Measurements from ENCODE around the gene INO80.
"Not testable (repeated sequence)": the region's sequence is repeated elsewhere in the genome, so short reads cannot be mapped to it uniquely, and the experiment has no call there.

The INO80 gene

DNA sequence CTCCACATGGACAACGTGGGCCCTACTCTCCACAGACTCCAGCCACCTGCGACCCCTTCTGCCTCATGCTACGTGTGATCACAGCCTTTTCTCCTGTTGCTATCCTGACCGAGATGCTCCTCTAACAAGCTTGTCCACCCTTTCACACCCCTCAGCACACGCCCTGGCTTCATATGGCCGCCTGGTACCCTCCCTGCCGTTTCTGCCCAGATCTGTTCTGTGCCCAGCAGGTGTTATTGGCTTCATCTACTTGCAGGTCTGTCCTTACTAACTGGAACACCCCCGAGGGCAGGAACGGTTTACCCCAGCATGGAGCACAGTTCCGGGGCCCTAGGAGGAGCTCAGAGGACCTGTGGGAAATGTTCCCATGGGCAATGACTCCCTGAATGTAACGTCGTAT lies 152.9 kb downstream of the INO80 start:
- Histone ChIP-seq H3K9me3 (ENCODE audit: control insufficient read depth, insufficient read depth, low read length) (no peaks in the 10 kb centered on the region), H3K9ac (ENCODE audit: low read depth, low read length) (no peak overlapping the region), H3K4me1 (ENCODE audit: insufficient read depth, low read length) (peaks cover 15% of the 10 kb centered on the region; the same call in 1 of the 2 replicates), H3K36me3 (ENCODE audit: insufficient read depth, low read length) (no peaks in the 10 kb centered on the region)

GRCh38 chr15:40962317-40962716 lies 153.8 kb downstream of the INO80 start:
- H3K9me3 ChIP-seq (ENCODE audit: control insufficient read depth, insufficient read depth, low read length); H3K36me3 ChIP-seq (ENCODE audit: insufficient read depth, low read length); H3K9ac ChIP-seq (ENCODE audit: low read depth, low read length): not testable (repeated sequence)
- H3K4me1 ChIP-seq (ENCODE audit: insufficient read depth, low read length): peaks cover 15% of the 10 kb centered on the region; the same call in 1 of the 2 replicates

DNA sequence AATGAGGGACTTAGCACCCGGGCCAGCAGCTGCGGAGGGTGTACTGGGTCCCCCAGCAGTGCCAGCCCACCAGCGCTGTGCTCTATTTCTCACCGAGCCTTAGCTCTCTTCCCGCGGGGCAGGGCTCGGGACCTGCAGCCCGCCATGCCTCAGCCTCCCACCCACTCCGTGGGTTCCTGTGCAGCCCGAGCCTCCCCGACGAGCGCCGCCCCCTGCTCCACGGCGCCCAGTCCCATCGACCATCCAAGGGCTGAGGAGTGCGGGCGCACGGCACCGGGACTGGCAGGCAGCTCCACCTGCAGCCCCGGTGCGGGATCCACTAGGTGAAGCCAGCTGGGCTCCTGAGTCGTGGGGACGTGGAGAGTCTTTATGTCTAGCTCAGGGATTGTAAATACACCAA lies 154.3 kb downstream of the INO80 start:
- peaks cover 15% of the 10 kb centered on the region; the same call in 1 of the 2 replicates for H3K4me1 ChIP-seq (ENCODE audit: insufficient read depth, low read length)
- H3K9ac ChIP-seq (ENCODE audit: low read depth, low read length); H3K9me3 ChIP-seq (ENCODE audit: control insufficient read depth, insufficient read depth, low read length); H3K36me3 ChIP-seq (ENCODE audit: insufficient read depth, low read length): not testable (repeated sequence)

DNA sequence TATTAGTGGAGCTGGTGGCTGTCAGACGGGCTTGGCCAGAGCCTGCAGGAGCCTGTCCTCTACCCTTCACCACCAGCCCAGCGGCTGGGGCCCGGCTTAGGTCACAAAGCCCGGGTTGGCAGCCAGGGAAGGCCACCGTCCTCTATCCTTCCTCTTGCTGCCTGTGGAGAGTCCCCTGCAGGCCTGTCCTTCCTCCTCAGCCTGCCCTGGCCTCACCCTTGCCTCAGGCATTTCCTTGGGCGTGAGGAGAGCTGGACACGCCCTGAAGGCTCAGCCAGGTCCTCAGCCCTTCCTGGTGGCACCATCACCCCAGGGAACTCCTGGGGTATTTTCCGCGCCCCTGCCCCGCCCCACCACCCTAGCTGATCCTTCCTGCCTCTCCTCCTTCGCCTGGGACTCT lies 155.2 kb downstream of the INO80 start:
- Histone ChIP-seq H3K9me3 (ENCODE audit: control insufficient read depth, insufficient read depth, low read length) (no peaks in the 10 kb centered on the region), H3K36me3 (ENCODE audit: insufficient read depth, low read length) (peaks cover under 1% of the 10 kb centered on the region; the same call in 1 of the 2 replicates), H3K4me1 (ENCODE audit: insufficient read depth, low read length) (peaks cover 15% of the 10 kb centered on the region; the same call in 1 of the 2 replicates), H3K9ac (ENCODE audit: low read depth, low read length) (no peak overlapping the region)

GRCh38 chr15:40960151-40960885 lies 155.8 kb downstream of the INO80 start:
- Histone ChIP-seq H3K9me3 (ENCODE audit: control insufficient read depth, insufficient read depth, low read length) (no peaks in the 10 kb centered on the region), H3K4me1 (ENCODE audit: insufficient read depth, low read length) (peaks cover 16% of the 10 kb centered on the region; the same call in 1 of the 2 replicates), H3K36me3 (ENCODE audit: insufficient read depth, low read length) (peaks cover 6% of the 10 kb centered on the region), H3K9ac (ENCODE audit: low read depth, low read length) (no peak overlapping the region)

DNA sequence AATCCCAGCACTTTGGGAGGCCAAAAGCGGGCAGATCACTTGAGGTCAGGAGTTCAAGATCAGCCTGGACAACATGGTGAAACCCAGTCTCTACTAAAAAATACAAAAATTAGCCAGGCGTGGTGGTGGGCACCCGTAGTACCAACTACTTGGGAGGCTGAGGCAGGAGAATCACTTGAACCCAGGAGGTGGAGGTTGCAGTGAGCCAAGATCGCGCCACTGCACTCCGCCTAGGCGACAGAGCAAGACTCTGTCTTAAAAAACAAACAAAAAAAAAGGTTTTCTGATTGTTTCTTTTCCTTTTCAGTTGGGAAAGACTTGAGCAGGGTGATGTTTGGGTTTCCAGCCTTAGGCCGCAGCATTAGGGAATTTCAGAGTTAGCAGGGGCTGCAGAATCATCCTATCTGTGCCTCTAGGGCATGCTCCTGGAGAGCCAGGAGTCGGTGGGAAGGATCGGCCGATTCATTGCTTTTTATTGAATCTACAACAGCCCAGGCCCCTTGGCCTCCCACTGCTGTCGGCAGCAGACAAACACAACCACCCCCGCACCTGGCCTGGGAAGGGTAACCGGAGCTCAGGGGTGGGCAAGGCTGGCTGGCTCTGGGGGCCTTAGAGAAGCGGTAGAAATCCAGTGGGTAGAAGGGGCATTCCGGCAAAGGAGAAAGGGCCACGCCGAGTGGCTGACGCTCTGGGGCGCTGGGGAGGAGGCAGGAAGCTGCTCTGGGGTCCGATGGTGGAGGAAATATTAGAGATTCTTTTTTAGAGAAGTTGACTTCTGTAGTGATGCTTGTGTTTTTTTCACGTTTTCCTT lies 156.5 kb downstream of the INO80 start:
- Histone ChIP-seq H3K36me3 (ENCODE audit: insufficient read depth, low read length) (peaks cover 12% of the 10 kb centered on the region), H3K4me1 (ENCODE audit: insufficient read depth, low read length) (peaks cover 23% of the 10 kb centered on the region; the same call in 1 of the 2 replicates), H3K9ac (ENCODE audit: low read depth, low read length) (no peak overlapping the region), H3K9me3 (ENCODE audit: control insufficient read depth, insufficient read depth, low read length) (no peaks in the 10 kb centered on the region)

DNA sequence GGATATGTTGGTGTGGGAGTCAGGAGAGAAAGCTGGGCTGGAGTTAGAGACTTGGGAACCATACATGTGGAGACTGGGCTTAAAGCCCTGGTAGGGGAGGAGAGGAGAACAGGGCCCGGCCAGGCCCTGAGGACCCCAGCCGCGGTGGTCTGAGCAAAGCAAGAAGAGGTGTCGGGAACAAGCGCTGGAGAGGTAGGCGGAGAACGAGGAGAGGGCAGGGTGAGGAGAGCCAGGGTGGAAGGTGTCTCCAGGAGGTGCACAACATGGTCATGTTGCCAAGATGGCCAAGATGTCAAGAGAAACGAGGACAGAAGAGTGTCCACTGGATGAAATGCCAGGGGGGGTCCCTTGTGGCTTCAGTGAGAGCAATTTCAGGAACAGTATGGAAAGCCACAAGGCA lies 157.4 kb downstream of the INO80 start:
- Histone ChIP-seq H3K4me1 (ENCODE audit: insufficient read depth, low read length) (peaks cover 23% of the 10 kb centered on the region; the same call in 1 of the 2 replicates), H3K9ac (ENCODE audit: low read depth, low read length) (no peak overlapping the region), H3K9me3 (ENCODE audit: control insufficient read depth, insufficient read depth, low read length) (no peaks in the 10 kb centered on the region), H3K36me3 (ENCODE audit: insufficient read depth, low read length) (peaks cover 12% of the 10 kb centered on the region)

- Histone ChIP-seq H3K9ac (ENCODE audit: low read depth, low read length) (no peak overlapping the region), H3K9me3 (ENCODE audit: control insufficient read depth, insufficient read depth, low read length) (no peaks in the 10 kb centered on the region), H3K36me3 (ENCODE audit: insufficient read depth, low read length) (peaks cover 12% of the 10 kb centered on the region), H3K4me1 (ENCODE audit: insufficient read depth, low read length) (peaks cover 23% of the 10 kb centered on the region; the same call in 1 of the 2 replicates)
Observed at GRCh38 chr15:40958146-40958545, 157.9 kb downstream of the INO80 start.

GRCh38 chr15:40957581-40958051 lies 158.5 kb downstream of the INO80 start:
- H3K9ac ChIP-seq (ENCODE audit: low read depth, low read length): no peak overlapping the region
- H3K9me3 ChIP-seq (ENCODE audit: control insufficient read depth, insufficient read depth, low read length): no peaks in the 10 kb centered on the region
- peaks cover 12% of the 10 kb centered on the region for H3K36me3 ChIP-seq (ENCODE audit: insufficient read depth, low read length)
- peaks cover 23% of the 10 kb centered on the region; the same call in 1 of the 2 replicates for H3K4me1 ChIP-seq (ENCODE audit: insufficient read depth, low read length)

DNA sequence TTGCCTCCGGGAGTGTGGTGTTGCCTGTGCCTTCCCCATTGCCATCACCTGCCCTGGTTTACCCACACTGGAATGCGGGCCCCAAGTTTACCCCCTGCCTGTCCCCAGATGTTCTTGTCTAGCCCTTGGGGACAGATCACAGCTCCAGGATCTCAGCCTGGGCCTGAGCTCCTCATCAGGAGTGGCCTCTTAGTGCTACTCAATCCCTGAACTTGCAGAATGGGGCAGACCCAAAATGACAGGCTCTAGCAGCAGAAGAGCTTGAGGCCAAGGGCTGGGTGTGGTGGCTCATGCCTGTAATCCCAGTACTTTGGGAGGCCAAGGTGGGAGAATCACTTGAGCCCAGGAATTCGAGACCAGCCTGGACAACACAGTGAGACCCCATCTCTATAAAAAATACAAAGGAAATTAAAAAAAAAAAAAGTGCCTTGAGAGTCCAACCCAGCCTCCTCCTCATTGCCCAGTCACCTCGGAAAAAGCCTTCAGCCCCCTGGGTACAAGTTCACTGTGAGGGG lies 159.0 kb downstream of the INO80 start:
- Histone ChIP-seq H3K36me3 (ENCODE audit: insufficient read depth, low read length) (peaks cover 12% of the 10 kb centered on the region), H3K9me3 (ENCODE audit: control insufficient read depth, insufficient read depth, low read length) (no peaks in the 10 kb centered on the region), H3K9ac (ENCODE audit: low read depth, low read length) (no peak overlapping the region), H3K4me1 (ENCODE audit: insufficient read depth, low read length) (peaks cover 24% of the 10 kb centered on the region)

DNA sequence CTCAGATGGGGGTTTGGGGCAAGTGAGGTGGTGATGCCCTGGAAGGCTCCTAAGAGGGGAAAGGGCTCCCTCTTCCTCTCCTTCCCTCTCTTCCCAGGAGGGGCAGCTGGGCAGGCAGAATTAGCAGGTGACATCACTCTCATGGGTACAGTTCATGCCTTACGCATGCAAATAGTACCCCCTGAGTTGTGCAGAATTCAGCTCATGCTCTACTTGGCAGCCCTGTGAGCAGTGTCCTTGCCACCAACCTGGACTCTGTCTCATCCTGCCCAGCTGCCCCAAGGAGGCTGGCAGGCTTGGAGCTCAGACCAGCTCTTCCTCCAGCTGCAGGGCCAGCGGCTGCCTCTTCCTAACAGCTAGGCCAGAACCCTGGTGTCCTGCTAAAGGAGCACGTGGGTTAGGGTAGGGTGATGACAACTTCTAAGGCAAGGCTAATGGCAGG lies 159.5 kb downstream of the INO80 start:
- H3K36me3 ChIP-seq (ENCODE audit: insufficient read depth, low read length): peaks cover 12% of the 10 kb centered on the region
- H3K9ac ChIP-seq (ENCODE audit: low read depth, low read length): no peak overlapping the region
- no peaks in the 10 kb centered on the region for H3K9me3 ChIP-seq (ENCODE audit: control insufficient read depth, insufficient read depth, low read length)
- peaks cover 30% of the 10 kb centered on the region for H3K4me1 ChIP-seq (ENCODE audit: insufficient read depth, low read length)

- Histone ChIP-seq H3K9me3 (ENCODE audit: control insufficient read depth, insufficient read depth, low read length) (no peaks in the 10 kb centered on the region), H3K4me1 (ENCODE audit: insufficient read depth, low read length) (peaks cover 30% of the 10 kb centered on the region), H3K9ac (ENCODE audit: low read depth, low read length) (no peak overlapping the region)
Observed at GRCh38 chr15:40955930-40956540, 160.0 kb downstream of the INO80 start.

DNA sequence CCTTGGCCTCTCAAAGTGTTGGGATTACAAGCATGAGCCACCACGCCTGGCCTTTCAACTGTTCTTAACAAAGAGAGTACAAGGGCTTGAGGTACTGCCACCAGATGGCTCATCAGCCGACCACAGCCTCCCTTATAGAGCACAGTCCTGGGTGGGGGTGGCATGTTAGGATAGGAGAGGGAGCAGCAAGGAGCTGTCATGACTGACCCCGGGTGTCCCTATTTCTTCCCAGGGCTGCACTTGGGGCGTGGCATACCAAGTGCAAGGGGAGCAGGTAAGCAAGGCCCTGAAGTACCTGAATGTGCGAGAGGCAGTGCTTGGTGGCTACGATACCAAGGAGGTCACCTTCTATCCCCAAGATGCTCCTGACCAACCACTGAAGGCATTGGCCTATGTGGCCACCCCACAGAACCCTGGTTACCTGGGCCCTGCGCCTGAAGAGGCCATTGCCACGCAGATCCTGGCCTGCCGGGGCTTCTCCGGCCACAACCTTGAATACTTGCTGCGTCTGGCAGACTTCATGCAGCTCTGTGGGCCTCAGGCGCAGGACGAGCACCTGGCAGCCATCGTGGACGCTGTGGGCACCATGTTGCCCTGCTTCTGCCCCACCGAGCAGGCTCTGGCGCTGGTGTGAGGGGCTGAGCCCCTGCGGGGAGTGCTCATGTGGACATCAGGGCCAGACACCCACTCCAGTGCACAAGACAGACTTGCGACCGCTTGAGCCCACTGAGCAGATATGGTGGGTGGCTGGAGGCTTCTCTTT lies 160.8 kb downstream of the INO80 start:
- Histone ChIP-seq H3K4me1 (ENCODE audit: insufficient read depth, low read length) (peaks cover 25% of the 10 kb centered on the region), H3K36me3 (ENCODE audit: insufficient read depth, low read length) (peaks cover 12% of the 10 kb centered on the region), H3K9me3 (ENCODE audit: control insufficient read depth, insufficient read depth, low read length) (no peaks in the 10 kb centered on the region), H3K9ac (ENCODE audit: low read depth, low read length) (no peak overlapping the region; the same call in 1 of the 2 replicates)

More at GRCh38 chr15:40955930-40956540, 160.0 kb downstream of the INO80 start:
- H3K36me3 ChIP-seq (ENCODE audit: insufficient read depth, low read length): peaks cover 12% of the 10 kb centered on the region

All from ES-I3 (cell line).